OCI-LY7 (cell line): ENCODE measurements around the gene HOXB5.

Source experiments
- CTCF ChIP-seq: fragments of 200-600 bp; sonication (generic); conservative IDR thresholded peaks from 2 replicates; pipeline ENCODE4 v1.5.1; 2014; ENCODE audit warnings: mild to moderate bottlenecking, antibody characterized with exemption, low read length, moderate library complexity, mixed read lengths
- EZH2phosphoT487 ChIP-seq: fragments of 200-600 bp; sonication (generic); IDR thresholded peaks from 2 replicates; pipeline ENCODE4 v1.6.1; 2018; ENCODE audit warnings: low read depth, borderline replicate concordance, mild to moderate bottlenecking, mixed run types, antibody characterized with exemption, low read length, moderate library complexity, mixed read lengths

GRCh38 chr17:48568499-48569239 lies 24.9 kb downstream of the HOXB5 start:
- no peak for TF ChIP-seq CTCF
- no peak for TF ChIP-seq EZH2phosphoT487
